Calu3 (cell line): Measurements from ENCODE around the gene LPCAT1. TPM values are rescaled to one million over a fixed set of nuclear protein-coding genes. Genes with fewer than 3 reads are reported as not detected.

Experiments used
- BruUV-seq: library from RNA; stranded (reverse); fragments of 400-500 nt; replicated peaks from 2 replicates; lab custom pipeline; 2021; lab: Mats Ljungman, UMichigan
- CTCF ChIA-PET: fragments of 300-600 bp; sonication (Branson Sonifier 250); formaldehyde crosslinking; loops from one replicate; lab custom pipeline; 2022; ENCODE audit warnings: antibody characterized with exemption; lab: Charles Lee
- DNase-seq: peaks from one replicate; pipeline ENCODE4 v3.0.0; 2022
- H3K27ac Mint-ChIP-seq: one replicate; pipeline ENCODE4 v1.8.0; 2022; ENCODE audit warnings: mixed read lengths; ENCODE audit not compliant: unreplicated experiment
- H3K27me3 Mint-ChIP-seq: one replicate; pipeline ENCODE4 v1.8.0; 2022; ENCODE audit warnings: mixed read lengths; ENCODE audit not compliant: unreplicated experiment
- H3K36me3 Mint-ChIP-seq: one replicate; pipeline ENCODE4 v1.8.0; 2022; ENCODE audit warnings: mild to moderate bottlenecking, moderate library complexity, mixed read lengths; ENCODE audit not compliant: insufficient read depth, unreplicated experiment
- H3K4me1 Mint-ChIP-seq: one replicate; pipeline ENCODE4 v1.8.0; 2022; ENCODE audit warnings: mild to moderate bottlenecking, low read depth, mixed read lengths; ENCODE audit not compliant: unreplicated experiment
- H3K4me3 Mint-ChIP-seq: one replicate; pipeline ENCODE4 v1.8.0; 2022; ENCODE audit warnings: mild to moderate bottlenecking, low read depth, moderate library complexity, mixed read lengths; ENCODE audit not compliant: unreplicated experiment
- H3K9me3 Mint-ChIP-seq: one replicate; pipeline ENCODE4 v1.8.0; 2022; ENCODE audit warnings: low read depth, mixed read lengths; ENCODE audit not compliant: unreplicated experiment
- CTCF ChIP-seq: fragments of 200-600 bp; IDR thresholded peaks from one replicate; pipeline ENCODE4 v1.8.0; 2022; ENCODE audit warnings: antibody characterized with exemption; ENCODE audit not compliant: unreplicated experiment
- intact Hi-C: fragments of 100-400 bp; cut with micrococcal nuclease; formaldehyde crosslinking; loops from one replicate; pipeline ENCODE4 v1.10.0; 2022; ENCODE audit not compliant: unreplicated experiment
- total RNA-seq: library from RNA; stranded (reverse); gene quantifications from 2 replicates; pipeline ENCODE4 v1.2.3, GENCODE V29; 2022

LPCAT1 gene
- total RNA-seq, 1 experiment from 2014 or later, result 42.3 TPM

DNA sequence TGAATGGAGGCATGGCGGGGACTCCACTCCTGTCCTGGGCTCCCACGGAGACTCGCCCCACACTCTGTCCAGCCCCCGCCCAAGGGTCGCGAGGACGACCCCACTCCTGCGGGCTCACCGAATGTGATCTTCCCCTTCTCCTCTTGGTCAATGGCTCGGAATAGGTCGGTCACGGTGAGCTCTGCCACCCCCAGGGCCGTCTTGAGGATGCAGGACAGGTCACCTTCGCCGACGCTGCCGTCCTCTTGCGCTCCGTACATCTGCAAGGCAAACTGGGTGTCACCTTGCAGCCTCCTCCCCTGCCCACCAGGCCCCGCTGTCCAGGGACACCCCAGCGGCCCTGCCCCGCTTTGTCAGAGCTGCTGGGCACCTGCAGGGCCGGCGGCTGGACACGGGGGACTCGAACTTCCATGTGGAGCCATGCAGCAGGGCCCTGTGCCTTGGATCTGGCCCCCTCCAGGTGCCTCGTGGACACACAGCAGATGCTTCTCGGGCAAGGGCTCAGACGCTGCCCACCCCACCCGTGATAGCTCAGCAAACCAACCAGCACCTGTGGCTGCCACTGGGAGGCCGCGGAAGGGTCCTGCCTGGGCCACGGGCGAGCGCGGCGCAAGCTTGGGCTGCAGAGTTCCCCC is 57.0 kb downstream of the LPCAT1 start:
- no peak for DNase-seq
- BruUV-seq, result no TSS peak
- H3K36me3 Mint-ChIP-seq, result peaks cover 30% of the 10 kb centered on the region
- CTCF ChIA-PET, result no interaction called here
- TF ChIP-seq CTCF, result no peak
- intact Hi-C loops, result no loop called here
- H3K4me1 Mint-ChIP-seq, result no peaks in the 10 kb centered on the region
- H3K27ac Mint-ChIP-seq, result no peak overlapping the region
- no peak overlapping the region for H3K4me3 Mint-ChIP-seq
- peaks cover 2% of the 10 kb centered on the region for H3K9me3 Mint-ChIP-seq
- H3K27me3 Mint-ChIP-seq, result no peaks in the 10 kb centered on the region

DNA sequence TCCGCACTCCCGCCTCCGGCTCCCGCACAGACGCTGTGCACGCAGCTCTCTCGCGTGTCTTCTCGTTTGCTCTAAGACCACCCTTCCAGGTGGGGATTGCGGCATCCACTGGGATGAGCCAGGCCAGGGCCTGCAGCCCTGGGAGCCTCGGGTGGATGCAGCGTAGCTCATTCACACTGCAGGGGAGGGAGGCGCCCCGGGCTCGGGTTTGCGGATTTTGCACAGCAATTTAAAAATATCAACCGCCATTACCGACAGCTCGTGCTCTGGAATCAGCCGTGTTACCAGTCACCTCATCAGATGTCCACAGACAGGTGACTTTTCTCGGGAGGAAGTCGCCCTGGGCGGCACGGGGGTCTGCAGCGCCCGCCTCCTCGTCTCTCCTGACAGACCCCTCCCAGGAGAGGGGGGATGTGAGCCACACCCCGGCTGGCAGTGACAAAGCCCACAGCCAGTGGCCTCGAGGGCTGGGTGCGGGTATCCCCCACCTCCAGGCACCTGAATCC is 57.7 kb downstream of the LPCAT1 start:
- Mint-ChIP-seq H3K36me3 (peaks cover 30% of the 10 kb centered on the region), H3K27ac (no peak overlapping the region), H3K27me3 (no peaks in the 10 kb centered on the region), H3K4me1 (no peaks in the 10 kb centered on the region), H3K4me3 (no peak overlapping the region), H3K9me3 (peaks cover 2% of the 10 kb centered on the region)
- BruUV-seq, result no TSS peak
- no peak for DNase-seq
- intact Hi-C loops, result no loop called here
- no peak for TF ChIP-seq CTCF
- CTCF ChIA-PET, result no interaction called here

GRCh38 chr5:1465117-1465516 is 58.6 kb downstream of the LPCAT1 start:
- DNase-seq, result no peak
- Mint-ChIP-seq H3K27me3 (no peaks in the 10 kb centered on the region), H3K9me3 (peaks cover 2% of the 10 kb centered on the region), H3K27ac (no peak overlapping the region), H3K4me3 (no peak overlapping the region), H3K4me1 (no peaks in the 10 kb centered on the region), H3K36me3 (peaks cover 30% of the 10 kb centered on the region)
- CTCF ChIA-PET, result no interaction called here
- BruUV-seq, result no TSS peak
- intact Hi-C loops, result no loop called here
- TF ChIP-seq CTCF, result no peak

DNA sequence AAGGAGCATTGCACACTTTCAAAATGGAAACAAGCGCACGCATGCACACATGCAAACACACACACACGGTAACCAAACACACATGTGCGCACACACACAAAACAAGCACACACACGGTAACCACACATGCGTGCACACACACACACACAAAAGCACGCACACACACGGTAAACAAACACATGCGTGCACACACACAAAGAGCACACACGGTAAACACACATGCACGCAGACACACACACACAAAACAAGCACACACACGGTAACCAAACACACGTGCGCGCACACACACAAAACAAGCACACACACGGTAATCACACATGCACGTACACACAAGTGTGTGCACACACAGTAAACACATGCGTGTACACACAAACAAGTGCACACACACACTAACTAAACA is 59.2 kb downstream of the LPCAT1 start:
- BruUV-seq, result no TSS peak
- CTCF ChIA-PET, result no interaction called here
- DNase-seq, result no peak
- Mint-ChIP-seq H3K4me3 (no peak overlapping the region), H3K27ac (no peak overlapping the region), H3K27me3 (no peaks in the 10 kb centered on the region), H3K36me3 (peaks cover 30% of the 10 kb centered on the region), H3K9me3 (peaks cover 2% of the 10 kb centered on the region), H3K4me1 (no peaks in the 10 kb centered on the region)
- TF ChIP-seq CTCF, result no peak
- intact Hi-C loops, result no loop called here
